ENCODE measurements around the gene ASCL2.

ASCL2 gene

GRCh38 chr11:2258501-2259465 lies 11.6 kb downstream of the ASCL2 start:
- no peak for TF ChIP-seq CTCF (conservative IDR thresholded peaks at IDR 0.05)
- TF ChIP-seq ZFX (IDR thresholded peaks at IDR 0.05): no peak

GRCh38 chr11:2256951-2257700 lies 13.3 kb downstream of the ASCL2 start:
- TF ChIP-seq CTCF (conservative IDR thresholded peaks at IDR 0.05): no peak
- 0 out of 2 replicates have a peak, but pooled peaks have one; percentile 25 for TF ChIP-seq ZFX (IDR thresholded peaks at IDR 0.05)
- H3K27ac ChIP-seq: peak overlapping the region; percentile 87

More at GRCh38 chr11:2258501-2259465, 11.6 kb downstream of the ASCL2 start:
- peak overlapping the region; percentile 87 for H3K27ac ChIP-seq

- H3K27ac ChIP-seq: peak overlapping the region; percentile 87
- peak; percentile 41; the same call in 1 of the 2 replicates for TF ChIP-seq ZFX (IDR thresholded peaks at IDR 0.05)
- no peak for TF ChIP-seq CTCF (conservative IDR thresholded peaks at IDR 0.05)
These were observed 14.0 kb downstream of the ASCL2 start for GRCh38 chr11:2256293-2256913.

- H3K27ac ChIP-seq: no peak overlapping the region
- TF ChIP-seq CTCF (conservative IDR thresholded peaks at IDR 0.05) (no peak), ZFX (IDR thresholded peaks at IDR 0.05) (no peak)
These were observed 18.4 kb downstream of the ASCL2 start for GRCh38 chr11:2252018-2252417.

GRCh38 chr11:2251138-2251537 lies 19.2 kb downstream of the ASCL2 start:
- TF ChIP-seq CTCF (conservative IDR thresholded peaks at IDR 0.05) (no peak), ZFX (IDR thresholded peaks at IDR 0.05) (no peak)
- H3K27ac ChIP-seq: no peak overlapping the region

- H3K27ac ChIP-seq: no peak overlapping the region
- no peak for TF ChIP-seq CTCF (conservative IDR thresholded peaks at IDR 0.05)
- TF ChIP-seq ZFX (IDR thresholded peaks at IDR 0.05): no peak
These were observed 19.9 kb downstream of the ASCL2 start for GRCh38 chr11:2250485-2250884.
